Measurements from ENCODE around the gene NUP98.

Gene NUP98

DNA sequence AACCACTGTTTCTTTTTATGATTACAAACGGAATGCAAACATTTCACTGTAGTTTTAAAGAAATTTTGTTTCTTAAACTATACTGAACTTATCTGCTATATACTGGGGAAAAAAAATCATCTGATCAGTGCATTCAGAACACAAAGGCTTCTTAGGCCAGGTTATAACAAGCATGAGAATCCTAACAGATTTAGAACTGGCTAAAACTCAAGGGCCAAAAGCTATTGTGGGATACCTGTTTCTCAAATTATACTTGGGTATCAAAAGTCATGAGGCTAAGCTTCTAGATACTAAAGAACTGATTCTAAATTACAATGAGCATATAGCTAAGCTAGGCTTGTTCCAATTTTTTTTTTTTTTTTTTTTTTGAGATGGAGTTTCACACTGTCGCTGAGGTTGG lies 96.4 kb downstream of the NUP98 start:
- no peak overlapping the region for H3K27ac ChIP-seq (ENCODE audit: low read length)
- H3K9ac ChIP-seq (ENCODE audit: low read length in 2 of 2) = no peak overlapping the region
- H3K4me1 ChIP-seq (ENCODE audit: control insufficient read depth, insufficient read depth, low read length) = no peaks in the 10 kb centered on the region
- no peaks in the 10 kb centered on the region for H3K27me3 ChIP-seq (ENCODE audit: control insufficient read depth in 1 of 2, insufficient read depth in 2 of 2, low read length in 2 of 2)
- H3K4me3 ChIP-seq (ENCODE audit: low read length in 2 of 2) = no peak overlapping the region
- no peaks in the 10 kb centered on the region for H3K9me3 ChIP-seq (ENCODE audit: control insufficient read depth in 2 of 2, low read length in 2 of 2)
- H3K36me3 ChIP-seq (ENCODE audit: control insufficient read depth in 2 of 2, insufficient read depth in 2 of 2, low read length in 2 of 2) = peaks cover 46 to 49% of the 10 kb centered on the region in 2 donors

DNA sequence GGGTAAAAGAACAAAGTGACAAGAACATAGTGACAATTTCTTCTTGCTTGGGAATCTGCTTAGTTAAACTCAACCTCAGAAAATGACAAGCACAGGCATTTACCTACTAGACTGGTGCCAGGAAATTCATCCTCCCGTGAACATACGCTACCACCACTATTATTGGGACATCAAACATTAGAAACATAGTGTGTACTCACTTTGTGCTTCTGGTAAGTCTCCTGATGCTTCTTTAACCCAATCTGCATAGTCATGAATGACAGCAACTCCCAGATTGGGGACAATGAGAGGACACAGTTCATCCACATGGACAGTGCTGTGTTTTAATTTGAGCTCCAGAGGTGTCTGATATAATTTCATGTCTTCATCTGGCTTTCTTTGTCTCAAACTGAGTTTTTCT lies 96.9 kb downstream of the NUP98 start:
- Histone ChIP-seq H3K4me3 (ENCODE audit: low read length in 2 of 2) (no peak overlapping the region), H3K36me3 (ENCODE audit: control insufficient read depth in 2 of 2, insufficient read depth in 2 of 2, low read length in 2 of 2) (peaks cover 47 to 53% of the 10 kb centered on the region in 2 donors), H3K4me1 (ENCODE audit: control insufficient read depth, insufficient read depth, low read length) (no peaks in the 10 kb centered on the region), H3K27me3 (ENCODE audit: control insufficient read depth in 1 of 2, insufficient read depth in 2 of 2, low read length in 2 of 2) (no peaks in the 10 kb centered on the region), H3K9ac (ENCODE audit: low read length in 2 of 2) (no peak overlapping the region), H3K9me3 (ENCODE audit: control insufficient read depth in 2 of 2, low read length in 2 of 2) (no peaks in the 10 kb centered on the region), H3K27ac (ENCODE audit: low read length) (no peak overlapping the region)

GRCh38 chr11:3686751-3687150 lies 110.6 kb downstream of the NUP98 start:
- H3K9me3 ChIP-seq (ENCODE audit: control insufficient read depth in 2 of 2, low read length in 2 of 2) = no peaks in the 10 kb centered on the region
- H3K36me3 ChIP-seq (ENCODE audit: control insufficient read depth in 2 of 2, insufficient read depth in 2 of 2, low read length in 2 of 2) = peaks cover 50 to 51% of the 10 kb centered on the region in 2 donors
- H3K27me3 ChIP-seq (ENCODE audit: control insufficient read depth in 1 of 2, insufficient read depth in 2 of 2, low read length in 2 of 2) = no peaks in the 10 kb centered on the region
- no peak overlapping the region for H3K9ac ChIP-seq (ENCODE audit: low read length in 2 of 2)
- H3K4me1 ChIP-seq (ENCODE audit: control insufficient read depth, insufficient read depth, low read length) = no peaks in the 10 kb centered on the region
- no peak overlapping the region for H3K4me3 ChIP-seq (ENCODE audit: low read length in 2 of 2)
- H3K27ac ChIP-seq (ENCODE audit: low read length) = no peak overlapping the region

DNA sequence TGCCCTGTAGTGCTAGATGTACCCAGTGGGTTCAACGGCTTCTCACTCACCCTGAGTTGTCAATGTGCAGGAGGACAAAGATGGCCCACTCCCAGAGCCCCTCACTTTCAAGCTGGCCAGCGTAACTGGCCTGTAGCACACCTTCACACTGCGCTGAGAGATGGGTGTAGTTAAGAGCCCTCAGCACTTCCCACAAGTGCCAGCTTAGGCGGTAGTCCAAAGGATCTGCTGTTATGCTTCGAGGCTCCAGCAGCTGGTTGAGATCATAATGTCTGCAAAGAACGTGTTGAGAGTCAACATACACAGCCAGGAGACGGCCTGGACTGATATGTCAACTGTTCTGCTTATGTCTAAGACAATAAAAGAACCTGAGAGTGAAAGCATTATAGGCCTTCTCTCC lies 111.4 kb downstream of the NUP98 start:
- Histone ChIP-seq H3K4me3 (ENCODE audit: low read length in 2 of 2) (no peak overlapping the region), H3K4me1 (ENCODE audit: control insufficient read depth, insufficient read depth, low read length) (no peaks in the 10 kb centered on the region), H3K9ac (ENCODE audit: low read length in 2 of 2) (no peak overlapping the region), H3K9me3 (ENCODE audit: control insufficient read depth in 2 of 2, low read length in 2 of 2) (no peaks in the 10 kb centered on the region), H3K36me3 (ENCODE audit: control insufficient read depth in 2 of 2, insufficient read depth in 2 of 2, low read length in 2 of 2) (peaks cover 52 to 57% of the 10 kb centered on the region in 2 donors), H3K27ac (ENCODE audit: low read length) (no peak overlapping the region), H3K27me3 (ENCODE audit: control insufficient read depth in 1 of 2, insufficient read depth in 2 of 2, low read length in 2 of 2) (no peaks in the 10 kb centered on the region)

DNA sequence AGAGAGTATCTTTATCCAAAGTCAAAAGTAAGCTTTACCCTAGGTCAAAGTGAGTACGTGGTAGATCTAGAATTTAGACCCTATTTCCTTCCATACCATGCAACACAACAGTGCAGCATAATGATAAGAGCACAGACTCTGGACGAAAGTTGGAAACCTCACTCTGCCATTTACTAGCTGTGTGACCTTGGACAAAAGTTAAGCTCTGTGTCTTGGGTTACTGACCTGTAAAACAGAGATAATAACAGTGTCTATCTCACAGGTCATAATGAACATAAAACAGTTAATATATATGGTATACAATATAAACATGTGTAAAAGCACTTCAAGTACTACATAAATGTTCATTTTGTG lies 112.6 kb downstream of the NUP98 start:
- Histone ChIP-seq H3K4me1 (ENCODE audit: control insufficient read depth, insufficient read depth, low read length) (no peaks in the 10 kb centered on the region), H3K9ac (ENCODE audit: low read length in 2 of 2) (no peak overlapping the region), H3K27me3 (ENCODE audit: control insufficient read depth in 1 of 2, insufficient read depth in 2 of 2, low read length in 2 of 2) (no peaks in the 10 kb centered on the region), H3K9me3 (ENCODE audit: control insufficient read depth in 2 of 2, low read length in 2 of 2) (no peaks in the 10 kb centered on the region), H3K4me3 (ENCODE audit: low read length in 2 of 2) (no peak overlapping the region), H3K27ac (ENCODE audit: low read length) (no peak overlapping the region), H3K36me3 (ENCODE audit: control insufficient read depth in 2 of 2, insufficient read depth in 2 of 2, low read length in 2 of 2) (peaks cover 61 to 62% of the 10 kb centered on the region in 2 donors)

GRCh38 chr11:3684129-3684818 lies 113.1 kb downstream of the NUP98 start:
- H3K9me3 ChIP-seq (ENCODE audit: control insufficient read depth in 2 of 2, low read length in 2 of 2) = no peaks in the 10 kb centered on the region
- H3K36me3 ChIP-seq (ENCODE audit: control insufficient read depth in 2 of 2, insufficient read depth in 2 of 2, low read length in 2 of 2) = peaks cover 66 to 67% of the 10 kb centered on the region in 2 donors
- H3K4me3 ChIP-seq (ENCODE audit: low read length in 2 of 2) = no peak overlapping the region
- H3K27me3 ChIP-seq (ENCODE audit: control insufficient read depth in 1 of 2, insufficient read depth in 2 of 2, low read length in 2 of 2) = no peaks in the 10 kb centered on the region
- no peaks in the 10 kb centered on the region for H3K4me1 ChIP-seq (ENCODE audit: control insufficient read depth, insufficient read depth, low read length)
- no peak overlapping the region for H3K9ac ChIP-seq (ENCODE audit: low read length in 2 of 2)
- H3K27ac ChIP-seq (ENCODE audit: low read length) = no peak overlapping the region

- Histone ChIP-seq H3K4me3 (ENCODE audit: low read length in 2 of 2) (no peak overlapping the region), H3K27me3 (ENCODE audit: control insufficient read depth in 1 of 2, insufficient read depth in 2 of 2, low read length in 2 of 2) (no peaks in the 10 kb centered on the region), H3K36me3 (ENCODE audit: control insufficient read depth in 2 of 2, insufficient read depth in 2 of 2, low read length in 2 of 2) (peaks cover 73 to 74% of the 10 kb centered on the region in 2 donors), H3K27ac (ENCODE audit: low read length) (no peak overlapping the region), H3K4me1 (ENCODE audit: control insufficient read depth, insufficient read depth, low read length) (no peaks in the 10 kb centered on the region), H3K9ac (ENCODE audit: low read length in 2 of 2) (no peak overlapping the region), H3K9me3 (ENCODE audit: control insufficient read depth in 2 of 2, low read length in 2 of 2) (no peaks in the 10 kb centered on the region)
These were observed 114.3 kb downstream of the NUP98 start for GRCh38 chr11:3683039-3683438.

DNA sequence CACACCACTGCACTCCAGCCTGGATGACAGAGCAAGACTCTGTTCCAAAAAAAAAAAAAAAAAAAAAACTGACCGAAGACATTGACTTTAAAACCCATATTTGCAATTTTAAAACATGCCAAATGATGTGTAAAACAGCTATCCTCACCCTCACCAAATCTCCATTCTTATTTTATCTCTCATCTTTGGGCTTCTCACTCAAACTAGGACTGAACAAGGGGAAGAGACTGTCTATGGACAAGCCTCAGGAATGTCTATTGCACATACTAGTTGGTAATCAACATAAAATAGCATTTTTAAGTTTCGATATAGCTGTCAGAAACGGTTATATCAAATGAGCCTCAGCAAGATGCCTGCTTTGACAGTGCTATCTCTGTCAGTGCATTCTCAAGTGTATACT lies 118.3 kb downstream of the NUP98 start:
- Histone ChIP-seq H3K9me3 (ENCODE audit: control insufficient read depth in 2 of 2, low read length in 2 of 2) (no peaks in the 10 kb centered on the region), H3K4me3 (ENCODE audit: low read length in 2 of 2) (no peak overlapping the region), H3K4me1 (ENCODE audit: control insufficient read depth, insufficient read depth, low read length) (no peaks in the 10 kb centered on the region), H3K27me3 (ENCODE audit: control insufficient read depth in 1 of 2, insufficient read depth in 2 of 2, low read length in 2 of 2) (no peaks in the 10 kb centered on the region), H3K9ac (ENCODE audit: low read length in 2 of 2) (no peak overlapping the region), H3K27ac (ENCODE audit: low read length) (no peak overlapping the region), H3K36me3 (ENCODE audit: control insufficient read depth in 2 of 2, insufficient read depth in 2 of 2, low read length in 2 of 2) (peaks cover 75 to 84% of the 10 kb centered on the region in 2 donors)

- Histone ChIP-seq H3K4me3 (ENCODE audit: low read length in 2 of 2) (no peak overlapping the region), H3K4me1 (ENCODE audit: control insufficient read depth, insufficient read depth, low read length) (no peaks in the 10 kb centered on the region), H3K27ac (ENCODE audit: low read length) (no peak overlapping the region), H3K36me3 (ENCODE audit: control insufficient read depth in 2 of 2, insufficient read depth in 2 of 2, low read length in 2 of 2) (peaks cover 60 to 73% of the 10 kb centered on the region in 2 donors), H3K9ac (ENCODE audit: low read length in 2 of 2) (no peak overlapping the region), H3K9me3 (ENCODE audit: control insufficient read depth in 2 of 2, low read length in 2 of 2) (no peaks in the 10 kb centered on the region), H3K27me3 (ENCODE audit: control insufficient read depth in 1 of 2, insufficient read depth in 2 of 2, low read length in 2 of 2) (no peaks in the 10 kb centered on the region)
These were observed 121.4 kb downstream of the NUP98 start for GRCh38 chr11:3675971-3676370.

- Histone ChIP-seq H3K4me3 (ENCODE audit: low read length in 2 of 2) (no peak overlapping the region), H3K27ac (ENCODE audit: low read length) (no peak overlapping the region), H3K9me3 (ENCODE audit: control insufficient read depth in 2 of 2, low read length in 2 of 2) (no peaks in the 10 kb centered on the region), H3K36me3 (ENCODE audit: control insufficient read depth in 2 of 2, insufficient read depth in 2 of 2, low read length in 2 of 2) (peaks cover 55 to 64% of the 10 kb centered on the region in 2 donors), H3K27me3 (ENCODE audit: control insufficient read depth in 1 of 2, insufficient read depth in 2 of 2, low read length in 2 of 2) (no peaks in the 10 kb centered on the region), H3K4me1 (ENCODE audit: control insufficient read depth, insufficient read depth, low read length) (no peaks in the 10 kb centered on the region), H3K9ac (ENCODE audit: low read length in 2 of 2) (no peak overlapping the region)
These were observed 123.2 kb downstream of the NUP98 start for GRCh38 chr11:3674189-3674588.

- peaks cover 41 to 54% of the 10 kb centered on the region in 2 donors for H3K36me3 ChIP-seq (ENCODE audit: control insufficient read depth in 2 of 2, insufficient read depth in 2 of 2, low read length in 2 of 2)
- no peak within 1 kb of the TSS for H3K4me3 ChIP-seq (ENCODE audit: low read length in 2 of 2)
- H3K27me3 ChIP-seq (ENCODE audit: control insufficient read depth in 1 of 2, insufficient read depth in 2 of 2, low read length in 2 of 2) = no peaks in the 10 kb centered on the region
- no peak within 1 kb of the TSS for H3K27ac ChIP-seq (ENCODE audit: low read length)
- no peaks in the 10 kb centered on the region for H3K9me3 ChIP-seq (ENCODE audit: control insufficient read depth in 2 of 2, low read length in 2 of 2)
- H3K4me1 ChIP-seq (ENCODE audit: control insufficient read depth, insufficient read depth, low read length) = no peaks in the 10 kb centered on the region
- H3K9ac ChIP-seq (ENCODE audit: low read length in 2 of 2) = no peak within 1 kb of the TSS
These were observed 125.8 kb downstream of the NUP98 start, which contains the start of gene CHRNA10 for GRCh38 chr11:3671334-3672254. Gene CHRNA10, minus strand, starts transcription at chr11:3671384. Its CDS starts 72 bp downstream, at chr11:3671312.
